Measurements from ENCODE around the gene DLGAP3. TPM values are rescaled to one million over a fixed set of nuclear protein-coding genes. Genes with fewer than 3 reads are reported as not detected.

The DLGAP3 gene
- total RNA-seq, 6 donors from 2014 or later = under 0.01 to 0.57 (median 0.30) TPM; not detected in 1

- DNase-seq = no peak
- no peak for ATAC-seq (ENCODE audit: low FRiP score in 2 of 2)
- Histone ChIP-seq H3K4me3 (no peak overlapping the region), H3K9me3 (no peaks in the 10 kb centered on the region), H3K36me3 (no peaks in the 10 kb centered on the region), H3K27ac (no peak overlapping the region), H3K27me3 (no peaks in the 10 kb centered on the region), H3K4me1 (peaks cover 0 to 9% (median 2%) of the 10 kb centered on the region in 4 donors)
- WGBS, 2 donors = 70 to 73% methylated on average over 1 of the region's 1 CpG
- TF ChIP-seq CTCF (IDR thresholded peaks at IDR 0.05) (no peak), POLR2AphosphoS5 (IDR thresholded peaks at IDR 0.05) (no peak), POLR2A (IDR thresholded peaks at IDR 0.05) (no peak), EP300 (IDR thresholded peaks at IDR 0.05) (no peak)
Observed at GRCh38 chr1:34833711-34834110, 95.7 kb downstream of the DLGAP3 start.

GRCh38 chr1:34831721-34832246, 97.7 kb downstream of the DLGAP3 start:
- peaks cover 0 to 9% (median 1%) of the 10 kb centered on the region in 4 donors for H3K4me1 ChIP-seq
- no peaks in the 10 kb centered on the region for H3K27me3 ChIP-seq
- no peak for ATAC-seq (ENCODE audit: low FRiP score in 2 of 2)
- no peaks in the 10 kb centered on the region for H3K9me3 ChIP-seq
- peak overlapping the region in 1 of 4 donors; percentile 19 for H3K27ac ChIP-seq
- WGBS, 2 donors = 66 to 80% methylated on average over 6 of the region's 6 CpGs
- no peak overlapping the region for H3K4me3 ChIP-seq
- no peaks in the 10 kb centered on the region for H3K36me3 ChIP-seq
- TF ChIP-seq POLR2AphosphoS5 (IDR thresholded peaks at IDR 0.05) = no peak
- TF ChIP-seq CTCF (IDR thresholded peaks at IDR 0.05) = no peak
- TF ChIP-seq POLR2A (IDR thresholded peaks at IDR 0.05) = no peak
- no peak for TF ChIP-seq EP300 (IDR thresholded peaks at IDR 0.05)
- DNase-seq = no peak

GRCh38 chr1:34829250-34829649, 100.2 kb downstream of the DLGAP3 start:
- no peak for DNase-seq

GRCh38 chr1:34828611-34829010, 100.8 kb downstream of the DLGAP3 start:
- ATAC-seq (ENCODE audit: low FRiP score in 2 of 2) = peak in 1 of 2 donors; percentile 13
- DNase-seq = no peak
- H3K4me3 ChIP-seq = no peak overlapping the region
- 84 to 93% methylated on average over 2 of the region's 2 CpGs for WGBS, 2 donors
- H3K9me3 ChIP-seq = no peaks in the 10 kb centered on the region
- H3K27ac ChIP-seq = no peak overlapping the region
- H3K4me1 ChIP-seq = peaks cover 6 to 15% (median 12%) of the 10 kb centered on the region in 4 donors
- H3K27me3 ChIP-seq = no peaks in the 10 kb centered on the region
- TF ChIP-seq EP300 (IDR thresholded peaks at IDR 0.05) (no peak), CTCF (IDR thresholded peaks at IDR 0.05) (no peak), POLR2AphosphoS5 (IDR thresholded peaks at IDR 0.05) (no peak), POLR2A (IDR thresholded peaks at IDR 0.05) (no peak)
- H3K36me3 ChIP-seq = no peaks in the 10 kb centered on the region

More at GRCh38 chr1:34829250-34829649, 100.2 kb downstream of the DLGAP3 start:
- H3K9me3 ChIP-seq = no peaks in the 10 kb centered on the region
- no peak for ATAC-seq (ENCODE audit: low FRiP score in 2 of 2)
- no peaks in the 10 kb centered on the region for H3K36me3 ChIP-seq
- no peaks in the 10 kb centered on the region for H3K27me3 ChIP-seq
- no peak overlapping the region for H3K27ac ChIP-seq
- H3K4me1 ChIP-seq = peaks cover 6 to 15% (median 12%) of the 10 kb centered on the region in 4 donors
- TF ChIP-seq POLR2A (IDR thresholded peaks at IDR 0.05) (no peak), POLR2AphosphoS5 (IDR thresholded peaks at IDR 0.05) (no peak)
- WGBS, 2 donors = 40 to 73% methylated on average over 1 to 3 of the region's 3 CpGs
- H3K4me3 ChIP-seq = no peak overlapping the region

GRCh38 chr1:34827341-34827941, 102.0 kb downstream of the DLGAP3 start:
- TF ChIP-seq POLR2AphosphoS5 (IDR thresholded peaks at IDR 0.05) (no peak), EP300 (IDR thresholded peaks at IDR 0.05) (no peak), CTCF (IDR thresholded peaks at IDR 0.05) (no peak), POLR2A (IDR thresholded peaks at IDR 0.05) (no peak)
- H3K9me3 ChIP-seq = no peaks in the 10 kb centered on the region
- H3K27ac ChIP-seq = no peak overlapping the region
- H3K36me3 ChIP-seq = no peaks in the 10 kb centered on the region
- no peak for DNase-seq
- H3K27me3 ChIP-seq = no peaks in the 10 kb centered on the region
- no peak for ATAC-seq (ENCODE audit: low FRiP score in 2 of 2)
- peaks cover 6 to 15% (median 10%) of the 10 kb centered on the region in 4 donors for H3K4me1 ChIP-seq
- H3K4me3 ChIP-seq = no peak overlapping the region
- WGBS, 2 donors = 84 to 85% methylated on average over 5 of the region's 5 CpGs

Data from upper lobe of left lung (tissue), 6 donors.